Measurements from ENCODE around the gene SLMAP.

Gene SLMAP

GRCh38 chr3:57820479-57820878 is 64.4 kb downstream of the SLMAP start:
- H3K4me3 ChIP-seq (ENCODE audit: low read length) = no peak overlapping the region
- TF ChIP-seq ZNF274 (IDR thresholded peaks at IDR 0.05; ENCODE audit: low read depth, low read length) = no peak

GRCh38 chr3:57821765-57822164 is 65.7 kb downstream of the SLMAP start:
- no peak overlapping the region for H3K4me3 ChIP-seq (ENCODE audit: low read length)
- TF ChIP-seq ZNF274 (IDR thresholded peaks at IDR 0.05; ENCODE audit: low read depth, low read length) = no peak

DNA sequence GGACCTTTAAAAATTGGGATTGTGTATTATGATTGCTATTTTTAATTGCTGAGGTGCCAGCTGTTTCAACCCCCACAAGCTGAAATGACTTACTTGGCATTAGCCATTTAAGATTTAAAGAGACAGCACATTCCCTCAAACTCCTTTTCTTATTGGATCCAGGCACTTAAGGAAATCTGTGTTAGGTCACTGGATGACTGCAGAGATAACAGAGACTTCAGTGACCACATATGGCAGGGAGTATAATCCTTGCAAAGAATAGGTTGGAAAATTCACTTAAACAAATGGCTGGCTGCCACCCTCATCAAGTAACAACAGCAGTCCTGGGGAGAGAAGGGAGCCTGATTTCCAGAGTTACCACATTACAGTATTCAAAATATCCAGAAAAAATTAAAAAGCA is 66.6 kb downstream of the SLMAP start:
- TF ChIP-seq ZNF274 (IDR thresholded peaks at IDR 0.05; ENCODE audit: low read depth, low read length) = no peak

DNA sequence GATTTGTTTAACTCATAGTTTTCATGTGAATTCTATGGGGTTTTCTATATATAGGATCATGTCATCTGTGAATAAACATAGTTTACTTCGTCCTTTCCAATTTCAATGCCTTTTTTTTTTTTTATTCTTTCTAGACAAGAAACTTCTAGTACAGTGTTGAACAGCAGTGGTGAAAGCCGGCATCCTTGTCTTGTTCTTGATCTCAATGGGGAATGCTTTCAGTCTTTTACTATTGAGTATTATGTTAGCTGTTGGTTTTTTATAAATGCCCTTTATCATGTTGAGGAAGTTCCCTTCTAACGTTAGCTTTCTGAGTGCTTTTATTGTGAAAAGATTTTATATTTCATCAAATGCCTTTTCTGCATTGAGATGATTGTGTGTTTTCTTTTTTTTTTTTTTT is 69.0 kb downstream of the SLMAP start:
- no peak for TF ChIP-seq ZNF274 (IDR thresholded peaks at IDR 0.05; ENCODE audit: low read depth, low read length)
- no peak overlapping the region for H3K4me3 ChIP-seq (ENCODE audit: low read length)

More for the DNA sequence above, 66.6 kb downstream of the SLMAP start:
- H3K4me3 ChIP-seq (ENCODE audit: low read length) = no peak overlapping the region

- no peak overlapping the region for H3K4me3 ChIP-seq (ENCODE audit: low read length)
- no peak for TF ChIP-seq ZNF274 (IDR thresholded peaks at IDR 0.05; ENCODE audit: low read depth, low read length)
Observed at GRCh38 chr3:57826245-57826951, 70.3 kb downstream of the SLMAP start.

- no peak overlapping the region for H3K4me3 ChIP-seq (ENCODE audit: low read length)
- TF ChIP-seq ZNF274 (IDR thresholded peaks at IDR 0.05; ENCODE audit: low read depth, low read length) = no peak
Observed at GRCh38 chr3:57826952-57827723, 71.0 kb downstream of the SLMAP start.

DNA sequence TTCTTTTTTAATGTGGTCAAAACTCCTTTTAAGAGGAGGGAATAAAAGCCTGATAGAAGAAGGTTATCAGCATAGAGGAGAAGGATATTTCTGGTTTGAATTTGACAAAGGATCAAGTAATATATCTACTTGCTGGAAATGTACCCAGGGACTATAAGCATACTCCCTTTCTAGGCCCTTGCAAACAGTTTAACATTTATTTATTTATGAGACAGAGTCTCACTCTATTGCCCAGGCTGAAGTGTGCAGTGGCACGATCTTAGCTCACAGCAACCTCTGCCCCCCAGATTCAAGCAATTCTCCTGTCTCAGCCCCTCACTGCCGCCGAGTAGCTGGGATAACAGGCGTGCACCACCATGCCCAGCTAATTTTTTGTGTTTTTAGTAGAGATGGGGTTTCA is 71.6 kb downstream of the SLMAP start:
- TF ChIP-seq ZNF274 (IDR thresholded peaks at IDR 0.05; ENCODE audit: low read depth, low read length) = no peak
- no peak overlapping the region for H3K4me3 ChIP-seq (ENCODE audit: low read length)

- H3K4me3 ChIP-seq (ENCODE audit: low read length) = no peak overlapping the region
Observed at GRCh38 chr3:57832486-57832885, 76.4 kb downstream of the SLMAP start.

DNA sequence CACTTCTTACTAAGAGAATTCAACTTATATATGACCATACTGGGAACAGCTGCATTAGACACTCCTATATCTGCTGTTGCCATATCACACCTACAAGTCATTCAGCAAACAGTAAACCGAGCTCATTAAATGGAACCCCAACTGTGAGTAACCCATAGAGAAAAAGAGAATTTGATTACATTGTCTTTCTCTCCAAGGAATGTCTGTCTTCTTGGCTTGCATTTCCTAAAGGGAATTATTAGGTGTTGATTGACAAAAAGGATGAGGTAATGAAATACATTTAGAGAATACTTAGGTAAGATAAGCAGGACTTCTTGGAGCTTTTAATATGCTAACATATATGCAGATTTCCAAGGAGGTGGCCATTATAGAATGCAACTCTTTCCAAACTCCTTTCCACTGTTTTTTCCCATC is 76.8 kb downstream of the SLMAP start:
- no peak overlapping the region for H3K4me3 ChIP-seq (ENCODE audit: low read length)
- no peak for TF ChIP-seq ZNF274 (IDR thresholded peaks at IDR 0.05; ENCODE audit: low read depth, low read length)

More at GRCh38 chr3:57832486-57832885, 76.4 kb downstream of the SLMAP start:
- TF ChIP-seq ZNF274 (IDR thresholded peaks at IDR 0.05; ENCODE audit: low read depth, low read length) = no peak

DNA sequence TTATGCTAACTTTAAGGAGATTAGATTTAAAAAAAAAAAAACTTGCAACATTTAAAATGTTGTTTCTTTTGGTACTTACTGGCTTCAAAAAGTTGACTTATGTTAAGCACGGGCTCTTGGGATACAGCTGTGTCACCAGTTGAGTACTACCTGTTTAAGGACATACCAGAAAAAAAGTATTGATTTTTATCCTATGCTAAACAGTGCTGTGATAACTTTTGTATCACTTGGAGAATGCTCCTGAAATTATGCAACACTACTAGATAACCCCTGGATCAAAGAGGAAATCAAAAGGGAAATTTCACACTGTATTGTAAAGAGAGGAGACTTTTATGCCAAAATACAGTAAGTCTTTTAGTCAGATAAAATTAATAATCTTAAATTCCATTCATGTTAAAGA is 77.7 kb downstream of the SLMAP start:
- H3K4me3 ChIP-seq (ENCODE audit: low read length) = no peak overlapping the region
- no peak for TF ChIP-seq ZNF274 (IDR thresholded peaks at IDR 0.05; ENCODE audit: low read depth, low read length)

DNA sequence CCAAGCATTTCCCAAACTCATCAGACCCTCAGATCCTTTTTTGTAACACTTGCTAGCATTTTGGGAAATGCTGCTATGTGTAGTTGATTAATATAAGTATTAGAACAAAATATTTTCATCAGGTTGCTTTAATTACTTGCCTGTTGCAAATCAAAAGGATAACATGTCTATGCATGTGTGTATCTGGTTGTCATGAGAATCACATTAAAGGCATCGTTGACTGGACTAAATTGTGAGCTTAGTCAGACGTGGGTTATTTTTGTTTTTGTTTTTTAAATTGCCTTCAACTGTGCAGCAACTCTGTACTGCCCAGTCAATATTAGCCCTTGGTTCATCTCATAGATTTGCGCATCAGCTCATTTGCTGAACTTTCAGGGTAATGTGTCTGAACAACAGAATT is 81.6 kb downstream of the SLMAP start:
- H3K4me3 ChIP-seq (ENCODE audit: low read length) = no peak overlapping the region
- TF ChIP-seq ZNF274 (IDR thresholded peaks at IDR 0.05; ENCODE audit: low read depth, low read length) = no peak

GRCh38 chr3:57838627-57839026 is 82.5 kb downstream of the SLMAP start:
- H3K4me3 ChIP-seq (ENCODE audit: low read length) = no peak overlapping the region
- no peak for TF ChIP-seq ZNF274 (IDR thresholded peaks at IDR 0.05; ENCODE audit: low read depth, low read length)

DNA sequence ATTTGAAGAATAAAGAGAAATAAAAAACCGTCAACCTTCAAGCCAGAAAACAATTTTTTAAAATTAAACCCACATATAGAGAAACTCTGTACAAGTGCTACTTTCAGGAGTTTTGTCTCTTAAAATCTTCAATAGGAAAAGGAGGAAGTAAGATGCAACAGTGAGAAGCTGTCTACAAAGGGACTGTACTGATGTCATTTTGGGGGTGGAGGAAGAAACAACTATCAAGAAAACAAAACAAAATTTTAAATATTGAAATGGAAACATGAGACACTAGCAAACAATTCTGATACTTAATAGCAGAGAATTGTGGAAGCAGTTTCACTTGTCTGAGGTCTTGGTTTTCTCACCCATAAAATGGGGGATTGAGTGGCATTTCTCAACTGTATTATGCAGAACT is 84.4 kb downstream of the SLMAP start:
- no peak for TF ChIP-seq ZNF274 (IDR thresholded peaks at IDR 0.05; ENCODE audit: low read depth, low read length)
- H3K4me3 ChIP-seq (ENCODE audit: low read length) = no peak overlapping the region

DNA sequence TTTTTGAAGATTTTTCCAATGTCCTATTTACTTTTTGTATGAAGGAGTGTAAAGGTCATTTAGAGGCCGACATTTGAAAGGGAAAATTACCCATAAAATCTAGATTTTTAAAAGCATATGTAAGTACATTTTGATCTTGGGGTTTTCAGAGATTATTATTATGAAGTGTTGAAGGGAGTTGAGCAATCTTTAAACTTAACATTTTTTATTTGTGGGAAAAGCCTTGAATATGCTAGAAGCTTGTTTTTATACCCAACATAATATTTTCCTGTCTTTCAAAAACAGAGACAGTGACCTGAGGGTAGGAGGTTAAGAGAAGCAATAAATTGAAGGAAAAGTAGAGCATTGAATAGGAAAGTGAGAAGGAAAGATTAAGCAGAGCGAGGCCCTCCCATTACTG is 85.7 kb downstream of the SLMAP start:
- H3K4me3 ChIP-seq (ENCODE audit: low read length) = no peak overlapping the region
- TF ChIP-seq ZNF274 (IDR thresholded peaks at IDR 0.05; ENCODE audit: low read depth, low read length) = no peak

DNA sequence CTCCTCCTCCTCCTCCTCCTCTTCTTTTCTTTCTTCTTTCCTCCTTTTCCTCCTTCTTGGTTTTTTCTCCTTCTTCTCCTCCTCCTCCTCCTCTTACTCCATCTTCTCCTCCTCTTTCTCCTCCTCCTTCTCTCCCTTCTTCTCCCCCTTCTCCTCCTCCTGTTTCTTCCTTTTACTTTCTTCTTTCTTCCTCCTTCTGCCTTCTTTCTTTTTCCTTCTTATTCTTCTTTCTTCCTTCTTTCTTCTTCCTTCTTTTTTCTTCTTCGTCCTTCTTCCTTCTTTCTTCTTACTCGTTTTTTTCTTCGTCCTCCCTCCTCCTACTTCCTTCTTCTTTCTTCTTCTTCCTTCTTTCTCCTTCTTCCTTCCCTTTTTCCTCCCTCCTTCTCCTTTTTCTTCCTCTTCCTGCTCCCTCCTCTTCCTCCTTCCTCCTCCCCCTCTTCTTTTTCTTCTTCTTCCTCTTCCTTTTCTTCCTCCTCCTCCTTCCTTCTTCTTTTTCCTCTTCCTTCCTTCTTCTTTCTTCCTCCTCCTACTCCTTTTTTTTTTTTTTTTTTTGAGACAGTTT is 92.1 kb downstream of the SLMAP start:
- no peak overlapping the region for H3K4me3 ChIP-seq (ENCODE audit: low read length)
- no peak for TF ChIP-seq ZNF274 (IDR thresholded peaks at IDR 0.05; ENCODE audit: low read depth, low read length)

Measured in GM08714 (cell line).